Panc1 (cell line): ENCODE data around the gene DHRS2. TPM values are rescaled to one million over a fixed set of nuclear protein-coding genes. Genes with fewer than 3 reads are reported as not detected.

Source experiments
- ATAC-seq: fragments of 200-7000 bp; cut with Tn5 transposase; 2 replicates; pipeline ENCODE4 v1.9.1; 2020; ENCODE audit warnings: mild to moderate bottlenecking, moderate library complexity
- BruUV-seq: library from RNA; stranded (reverse); fragments of 400-500 nt; replicated peaks from 2 replicates; lab custom pipeline; 2021; lab: Mats Ljungman, UMichigan
- CTCF ChIA-PET: fragments of 300-600 bp; sonication (Branson Sonifier 250); formaldehyde crosslinking; loops from one replicate; lab custom pipeline; 2022; ENCODE audit warnings: antibody characterized with exemption; lab: Charles Lee
- POLR2A ChIA-PET: fragments of 300-600 bp; sonication (Branson Sonifier 250); formaldehyde crosslinking; loops from one replicate; lab custom pipeline; 2022; ENCODE audit warnings: antibody characterized with exemption; lab: Charles Lee
- DNase-seq: peaks from one replicate; pipeline ENCODE4 v3.0.0-alpha.2; 2010; ENCODE audit warnings: low read depth, low spot score
- H3K27ac ChIP-seq: 2 replicates; pipeline ENCODE4 v1.5.1; 2011; ENCODE audit warnings: mild to moderate bottlenecking, low read length, inconsistent platforms
- H3K27me3 ChIP-seq: fragments of 200-500 bp; sonication (Bioruptor generic); 2 replicates; pipeline ENCODE4 v1.6.0; 2014; ENCODE audit warnings: low read length, inconsistent platforms; ENCODE audit not compliant: control insufficient read depth, insufficient read depth
- H3K36me3 ChIP-seq: fragments of 200-500 bp; sonication (Bioruptor generic); 2 replicates; pipeline ENCODE4 v1.5.1; 2014; ENCODE audit warnings: inconsistent platforms, mild to moderate bottlenecking, low read length, moderate library complexity; ENCODE audit not compliant: control insufficient read depth, insufficient read depth
- H3K4me1 ChIP-seq: 2 replicates; pipeline ENCODE4 v1.5.1; 2011; ENCODE audit warnings: inconsistent platforms, mild to moderate bottlenecking, low read length, moderate library complexity; ENCODE audit not compliant: control insufficient read depth, insufficient read depth
- H3K4me3 ChIP-seq, 2 experiments: 2 replicates each; pipeline ENCODE4 v1.5.1; 2011 to 2012; ENCODE audit warnings: low read depth in 2 of 2, low read length in 2 of 2, mild to moderate bottlenecking in 2 of 2, inconsistent platforms in 1 of 2, moderate library complexity in 1 of 2
- H3K9me3 ChIP-seq: fragments of 200-500 bp; sonication (Bioruptor generic); 2 replicates; pipeline ENCODE4 v1.5.1; 2014; ENCODE audit warnings: low read depth, mild to moderate bottlenecking, inconsistent platforms, low read length, moderate library complexity; ENCODE audit not compliant: control insufficient read depth, insufficient read depth
- CTCF ChIP-seq: fragments of 450-650 bp; IDR thresholded peaks from 2 replicates; pipeline ENCODE4 v1.5.1; 2017; ENCODE audit warnings: mild to moderate bottlenecking
- POLR2AphosphoS5 ChIP-seq: IDR thresholded peaks from 2 replicates; pipeline ENCODE4 v1.6.1; 2012; ENCODE audit warnings: mild to moderate bottlenecking, low read depth, low read length, moderate library complexity
- SIN3A ChIP-seq: IDR thresholded peaks from 2 replicates; pipeline ENCODE4 v1.6.1; 2012; ENCODE audit warnings: low read depth, mild to moderate bottlenecking, low read length, moderate library complexity, borderline replicate concordance; ENCODE audit not compliant: insufficient read depth
- TCF7L2 ChIP-seq: IDR thresholded peaks from 2 replicates; pipeline ENCODE4 v1.6.1; 2011; ENCODE audit warnings: mild to moderate bottlenecking, low read depth, low read length, inconsistent platforms
- in situ Hi-C: cut with HindIII; loops from 2 replicates; pipeline ENCODE4 v1.10.0; 2016; ENCODE audit warnings: low sequenced_read_pairs, low pct_unique_long_range_greater_than_20kb
- intact Hi-C: fragments of 100-400 bp; cut with micrococcal nuclease; formaldehyde crosslinking; loops from one replicate; pipeline ENCODE4 v1.10.0; 2022; ENCODE audit not compliant: unreplicated experiment
- total RNA-seq: library from RNA; stranded (reverse); gene quantifications from one replicate; pipeline ENCODE4 v1.2.1, GENCODE V29; 2021; ENCODE audit not compliant: unreplicated experiment
- TF ChIP-seq, protein P1 (sequence below), 2 experiments: IDR thresholded peaks; 2 replicates each; pipeline ENCODE4 v1.6.1; 2011 to 2012; ENCODE audit warnings: low read depth in 2 of 2, control low read depth in 1 of 2, low read length in 1 of 2, mild to moderate bottlenecking in 1 of 2, moderate library complexity in 1 of 2; ENCODE audit not compliant: insufficient read depth in 1 of 2

DHRS2 gene
- total RNA-seq, 1 experiment from 2014 or later: 1.0 TPM

DNA sequence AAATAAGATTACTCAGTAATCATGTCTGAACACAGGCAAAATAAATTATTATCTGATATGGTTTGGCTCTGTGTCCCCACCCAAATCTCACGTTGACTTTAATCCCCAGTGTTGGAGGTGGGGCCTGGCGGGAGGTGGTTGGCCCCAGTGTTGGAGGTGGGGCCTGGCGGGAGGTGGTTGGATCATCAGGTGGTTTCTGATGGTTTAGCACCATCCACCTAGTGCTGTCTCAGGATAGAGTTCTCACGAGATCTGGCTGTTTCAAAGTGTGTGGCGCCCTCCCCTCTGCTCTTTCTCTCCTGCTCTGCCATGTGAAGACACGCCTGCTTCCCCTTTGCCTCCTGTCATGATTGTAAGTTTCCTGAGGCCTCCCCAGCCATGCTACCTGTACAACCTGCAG is 18.1 kb downstream of the DHRS2 start:
- H3K27ac ChIP-seq: no peak overlapping the region
- CTCF ChIA-PET: no interaction called here
- H3K36me3 ChIP-seq: no peaks in the 10 kb centered on the region
- DNase-seq: no peak
- no peak for TF ChIP-seq CTCF
- TF ChIP-seq, protein P1, sequence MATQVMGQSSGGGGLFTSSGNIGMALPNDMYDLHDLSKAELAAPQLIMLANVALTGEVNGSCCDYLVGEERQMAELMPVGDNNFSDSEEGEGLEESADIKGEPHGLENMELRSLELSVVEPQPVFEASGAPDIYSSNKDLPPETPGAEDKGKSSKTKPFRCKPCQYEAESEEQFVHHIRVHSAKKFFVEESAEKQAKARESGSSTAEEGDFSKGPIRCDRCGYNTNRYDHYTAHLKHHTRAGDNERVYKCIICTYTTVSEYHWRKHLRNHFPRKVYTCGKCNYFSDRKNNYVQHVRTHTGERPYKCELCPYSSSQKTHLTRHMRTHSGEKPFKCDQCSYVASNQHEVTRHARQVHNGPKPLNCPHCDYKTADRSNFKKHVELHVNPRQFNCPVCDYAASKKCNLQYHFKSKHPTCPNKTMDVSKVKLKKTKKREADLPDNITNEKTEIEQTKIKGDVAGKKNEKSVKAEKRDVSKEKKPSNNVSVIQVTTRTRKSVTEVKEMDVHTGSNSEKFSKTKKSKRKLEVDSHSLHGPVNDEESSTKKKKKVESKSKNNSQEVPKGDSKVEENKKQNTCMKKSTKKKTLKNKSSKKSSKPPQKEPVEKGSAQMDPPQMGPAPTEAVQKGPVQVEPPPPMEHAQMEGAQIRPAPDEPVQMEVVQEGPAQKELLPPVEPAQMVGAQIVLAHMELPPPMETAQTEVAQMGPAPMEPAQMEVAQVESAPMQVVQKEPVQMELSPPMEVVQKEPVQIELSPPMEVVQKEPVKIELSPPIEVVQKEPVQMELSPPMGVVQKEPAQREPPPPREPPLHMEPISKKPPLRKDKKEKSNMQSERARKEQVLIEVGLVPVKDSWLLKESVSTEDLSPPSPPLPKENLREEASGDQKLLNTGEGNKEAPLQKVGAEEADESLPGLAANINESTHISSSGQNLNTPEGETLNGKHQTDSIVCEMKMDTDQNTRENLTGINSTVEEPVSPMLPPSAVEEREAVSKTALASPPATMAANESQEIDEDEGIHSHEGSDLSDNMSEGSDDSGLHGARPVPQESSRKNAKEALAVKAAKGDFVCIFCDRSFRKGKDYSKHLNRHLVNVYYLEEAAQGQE (IDR thresholded peaks at IDR 0.05; ENCODE audit: insufficient read depth in 1 of 2, low read depth in 2 of 2, low read length in 1 of 2): no peak
- intact Hi-C loops (no loop called here), in situ Hi-C loops (no loop called here)
- no peaks in the 10 kb centered on the region for H3K9me3 ChIP-seq
- BruUV-seq: no TSS peak
- H3K4me1 ChIP-seq: no peaks in the 10 kb centered on the region
- ATAC-seq: no peak
- H3K4me3 ChIP-seq: no peak overlapping the region
- no peaks in the 10 kb centered on the region for H3K27me3 ChIP-seq
- POLR2A ChIA-PET: no interaction called here

DNA sequence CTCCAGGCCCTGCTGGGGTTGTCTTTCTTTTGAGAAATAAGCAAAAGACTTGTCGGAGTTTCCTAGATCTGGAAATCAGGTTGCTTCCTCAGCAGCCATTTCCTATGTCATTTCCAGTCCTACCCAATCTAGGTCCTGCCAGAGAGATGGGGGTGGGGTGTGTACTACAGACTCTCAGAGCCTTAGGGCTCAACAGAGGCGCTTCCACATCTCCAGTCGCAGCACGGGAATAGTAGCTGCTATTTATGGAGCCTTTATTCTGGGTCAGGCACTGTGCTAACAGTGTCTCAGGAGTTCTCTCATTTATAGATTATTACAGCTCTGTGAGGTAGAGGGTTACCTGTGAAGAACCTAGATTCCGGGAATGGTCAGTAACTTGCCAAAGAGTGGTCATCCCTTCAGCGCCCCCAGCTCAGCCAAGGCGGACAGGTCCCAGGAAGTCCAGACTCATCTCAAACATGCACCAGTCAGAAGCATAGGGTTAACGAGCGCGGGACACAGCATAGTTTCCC is 21.9 kb downstream of the DHRS2 start:
- Histone ChIP-seq H3K27me3 (no peaks in the 10 kb centered on the region), H3K27ac (no peak overlapping the region), H3K9me3 (no peaks in the 10 kb centered on the region), H3K4me3 (no peak overlapping the region), H3K36me3 (no peaks in the 10 kb centered on the region), H3K4me1 (no peaks in the 10 kb centered on the region)
- intact Hi-C loops: no loop called here
- ATAC-seq: no peak
- DNase-seq: no peak
- BruUV-seq: no TSS peak
- CTCF ChIA-PET: no interaction called here
- POLR2A ChIA-PET: no interaction called here
- in situ Hi-C loops: no loop called here
- no peak for TF ChIP-seq POLR2AphosphoS5
- TF ChIP-seq SIN3A: no peak
- TF ChIP-seq, protein P1 (IDR thresholded peaks at IDR 0.05; ENCODE audit: insufficient read depth in 1 of 2, low read depth in 2 of 2, low read length in 1 of 2): no peak
- TF ChIP-seq TCF7L2: no peak
- no peak for TF ChIP-seq CTCF
